SU-DHL-6 (cell line): ENCODE data around the gene ITSN1.
"Not testable (repeated sequence)": the region's sequence is repeated elsewhere in the genome, so short reads cannot be mapped to it uniquely, and the experiment has no call there.

Experiments
- H2AFZ ChIP-seq: fragments of 200-600 bp; sonication (generic); 2 replicates; pipeline ENCODE4 v1.6.1; 2014; ENCODE audit warnings: low read depth, mild to moderate bottlenecking, moderate library complexity, mixed read lengths, antibody characterized with exemption, low read length; ENCODE audit not compliant: severe bottlenecking
- H3F3A ChIP-seq: fragments of 200-600 bp; shearing (Covaris generic); 2 replicates; pipeline ENCODE4 v1.6.0; 2016; ENCODE audit warnings: antibody characterized with exemption, mild to moderate bottlenecking; ENCODE audit not compliant: insufficient read depth
- H3K27ac ChIP-seq: fragments of 200-600 bp; sonication (generic); 2 replicates; pipeline ENCODE4 v1.5.1; 2016; ENCODE audit warnings: low read depth, mild to moderate bottlenecking, low read length, moderate library complexity, mixed read lengths
- H3K27me3 ChIP-seq: fragments of 200-600 bp; sonication (generic), shearing (Covaris generic); 2 replicates; pipeline ENCODE4 v1.6.0; 2014; ENCODE audit warnings: mild to moderate bottlenecking, low read length
- H3K36me3 ChIP-seq: fragments of 200-600 bp; sonication (generic); 2 replicates; pipeline ENCODE4 v1.6.1; 2014; ENCODE audit warnings: mild to moderate bottlenecking, low read length, mixed read lengths
- H3K4me2 ChIP-seq: fragments of 300-600, 200-600 bp; shearing (Covaris generic), sonication (generic); 2 replicates; pipeline ENCODE4 v1.6.0; 2014; ENCODE audit warnings: low read length, low read depth, mild to moderate bottlenecking; ENCODE audit not compliant: poor library complexity, severe bottlenecking
- H3K4me3 ChIP-seq: fragments of 200-600 bp; sonication (generic); 2 replicates; pipeline ENCODE4 v1.5.1; 2014; ENCODE audit warnings: antibody characterized with exemption, low read length, mild to moderate bottlenecking, mixed read lengths; ENCODE audit not compliant: insufficient read depth, poor library complexity, severe bottlenecking
- H3K79me2 ChIP-seq: fragments of 200-600 bp; sonication (generic); 2 replicates; pipeline ENCODE4 v1.6.1; 2014; ENCODE audit warnings: mild to moderate bottlenecking, low read length, moderate library complexity; ENCODE audit not compliant: insufficient read depth
- H3K9ac ChIP-seq: fragments of 200-600 bp; sonication (generic); 2 replicates; pipeline ENCODE4 v1.7.0; 2014; ENCODE audit warnings: mild to moderate bottlenecking, low read length
- H3K9me2 ChIP-seq: fragments of 200-600 bp; sonication (generic); replicated peaks from 2 replicates; pipeline ENCODE4 v1.6.1; 2014; ENCODE audit warnings: low read length; ENCODE audit not compliant: insufficient read depth
- H3K9me3 ChIP-seq: fragments of 200-600 bp; sonication (generic); 2 replicates; pipeline ENCODE4 v1.6.1; 2014; ENCODE audit warnings: low read length, mixed read lengths; ENCODE audit not compliant: insufficient read depth
- H4K20me1 ChIP-seq: fragments of 200-600 bp; sonication (generic); 2 replicates; pipeline ENCODE4 v1.6.1; 2014; ENCODE audit warnings: low read depth, mild to moderate bottlenecking, antibody characterized with exemption, low read length, moderate library complexity, mixed read lengths
- EZH2phosphoT487 ChIP-seq: fragments of 200-600 bp; sonication (generic), shearing (Covaris generic); conservative IDR thresholded peaks from 2 replicates; pipeline ENCODE4 v1.6.1; 2018; ENCODE audit warnings: mild to moderate bottlenecking, antibody characterized with exemption, low read length, moderate library complexity, mixed read lengths
- TF ChIP-seq, protein P1 (sequence below): fragments of 200-600 bp; sonication (generic); IDR thresholded peaks from one replicate; pipeline ENCODE4 v1.5.1; 2017; ENCODE audit warnings: antibody characterized with exemption, mild to moderate bottlenecking, low read length, moderate library complexity; ENCODE audit not compliant: insufficient read depth, poor library complexity, severe bottlenecking

The ITSN1 gene

DNA sequence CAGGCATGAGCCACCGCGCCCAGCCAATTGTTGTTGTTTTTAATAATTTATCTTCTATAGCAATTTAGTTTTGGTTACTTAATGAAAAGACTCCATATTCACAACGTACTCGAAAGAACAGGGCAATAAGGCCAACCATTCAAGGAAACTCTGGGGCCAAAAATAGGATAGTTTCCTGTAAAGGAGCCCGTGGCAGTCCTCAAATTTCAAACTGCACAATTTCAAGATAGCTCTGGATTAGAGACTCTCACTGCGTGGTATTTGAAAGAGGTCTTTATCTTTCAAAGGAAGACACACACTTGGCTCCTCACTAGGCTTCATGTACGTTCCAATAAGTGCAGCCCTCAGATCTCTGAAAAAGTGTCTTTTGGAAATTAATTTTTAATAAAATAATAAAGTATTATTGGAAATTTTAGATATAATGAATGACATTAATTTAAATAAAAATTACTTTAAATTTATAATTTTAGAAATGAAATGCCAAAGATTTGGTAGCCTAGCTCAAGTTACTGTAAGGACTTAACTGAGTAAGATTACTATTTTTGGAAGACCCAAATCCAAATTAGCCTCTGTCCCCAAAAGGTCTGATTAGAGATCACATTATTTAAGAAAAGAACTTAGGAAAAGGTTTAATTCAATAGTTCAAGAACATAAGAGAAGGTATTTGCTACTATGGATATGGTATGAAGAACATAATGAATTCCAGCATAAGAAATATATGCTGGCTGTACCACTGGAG is 31.1 kb upstream of the ITSN1 start:
- Histone ChIP-seq H3K4me3 (no peak overlapping the region), H3K4me2 (no peak overlapping the region), H4K20me1 (no peaks in the 10 kb centered on the region), H3K9me3 (no peaks in the 10 kb centered on the region), H3K79me2 (no peaks in the 10 kb centered on the region), H3K27me3 (no peaks in the 10 kb centered on the region), H3K36me3 (no peaks in the 10 kb centered on the region), H2AFZ (no peak overlapping the region), H3K27ac (no peak overlapping the region), H3K9ac (no peak overlapping the region), H3K9me2 (no peaks in the 10 kb centered on the region), H3F3A (no peaks in the 10 kb centered on the region)
- no peak for TF ChIP-seq EZH2phosphoT487
- TF ChIP-seq, protein P1, sequence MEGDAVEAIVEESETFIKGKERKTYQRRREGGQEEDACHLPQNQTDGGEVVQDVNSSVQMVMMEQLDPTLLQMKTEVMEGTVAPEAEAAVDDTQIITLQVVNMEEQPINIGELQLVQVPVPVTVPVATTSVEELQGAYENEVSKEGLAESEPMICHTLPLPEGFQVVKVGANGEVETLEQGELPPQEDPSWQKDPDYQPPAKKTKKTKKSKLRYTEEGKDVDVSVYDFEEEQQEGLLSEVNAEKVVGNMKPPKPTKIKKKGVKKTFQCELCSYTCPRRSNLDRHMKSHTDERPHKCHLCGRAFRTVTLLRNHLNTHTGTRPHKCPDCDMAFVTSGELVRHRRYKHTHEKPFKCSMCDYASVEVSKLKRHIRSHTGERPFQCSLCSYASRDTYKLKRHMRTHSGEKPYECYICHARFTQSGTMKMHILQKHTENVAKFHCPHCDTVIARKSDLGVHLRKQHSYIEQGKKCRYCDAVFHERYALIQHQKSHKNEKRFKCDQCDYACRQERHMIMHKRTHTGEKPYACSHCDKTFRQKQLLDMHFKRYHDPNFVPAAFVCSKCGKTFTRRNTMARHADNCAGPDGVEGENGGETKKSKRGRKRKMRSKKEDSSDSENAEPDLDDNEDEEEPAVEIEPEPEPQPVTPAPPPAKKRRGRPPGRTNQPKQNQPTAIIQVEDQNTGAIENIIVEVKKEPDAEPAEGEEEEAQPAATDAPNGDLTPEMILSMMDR: no peak

DNA sequence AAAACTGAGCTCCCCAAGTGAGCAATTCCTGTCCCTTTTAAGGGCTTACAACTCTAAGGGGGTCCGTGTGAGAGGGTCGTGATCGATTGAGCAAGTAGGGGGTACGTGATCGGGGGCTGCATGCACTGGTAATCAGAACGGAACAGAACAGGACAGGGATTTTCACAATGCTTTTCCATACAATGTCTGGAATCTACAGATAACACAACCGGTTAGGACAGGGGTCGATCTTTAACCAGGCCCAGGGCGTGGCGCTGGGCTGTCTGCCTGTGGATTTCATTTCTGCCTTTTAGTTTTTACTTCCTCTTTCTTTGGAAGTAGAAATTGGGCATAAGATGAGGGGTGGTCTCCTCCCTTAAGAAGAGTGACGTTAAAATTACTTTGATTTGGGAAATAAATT is 24.7 kb upstream of the ITSN1 start:
- H3K4me3 ChIP-seq, H3K9me3 ChIP-seq, H3K27me3 ChIP-seq, H4K20me1 ChIP-seq, H2AFZ ChIP-seq, H3K4me2 ChIP-seq, H3K79me2 ChIP-seq, H3K27ac ChIP-seq, H3F3A ChIP-seq, H3K9me2 ChIP-seq, H3K36me3 ChIP-seq, H3K9ac ChIP-seq: not testable (repeated sequence)

DNA sequence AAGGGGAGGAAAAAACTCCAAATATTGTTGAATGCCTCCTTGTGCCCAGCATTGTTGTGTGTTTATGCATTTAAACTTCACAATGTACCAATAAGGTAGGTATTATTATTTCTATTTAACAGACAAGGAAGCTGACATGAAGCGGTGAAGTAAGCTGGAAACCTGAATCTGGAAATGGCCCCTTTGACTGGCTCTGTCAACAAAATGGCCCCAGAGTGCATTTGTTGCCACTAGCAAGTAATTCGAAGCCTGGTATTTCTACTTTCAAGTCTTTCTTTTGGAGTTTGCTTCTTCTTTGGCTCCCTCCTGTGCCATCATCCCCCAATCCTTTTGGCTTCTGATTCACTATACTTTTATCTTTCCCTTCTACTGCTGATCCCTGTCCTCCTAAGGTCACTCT is 23.9 kb upstream of the ITSN1 start:
- Histone ChIP-seq H4K20me1 (no peaks in the 10 kb centered on the region), H3K36me3 (no peaks in the 10 kb centered on the region; the same call in 1 of the 2 replicates), H3K27ac (no peak overlapping the region), H3K27me3 (no peaks in the 10 kb centered on the region), H3K9me2 (no peaks in the 10 kb centered on the region), H3K4me3 (no peak overlapping the region), H3K9ac (no peak overlapping the region), H3K79me2 (no peaks in the 10 kb centered on the region), H3K9me3 (no peaks in the 10 kb centered on the region), H2AFZ (no peak overlapping the region), H3K4me2 (no peak overlapping the region), H3F3A (peaks cover 5% of the 10 kb centered on the region; the same call in 1 of the 2 replicates)
- TF ChIP-seq EZH2phosphoT487: no peak
- TF ChIP-seq, protein P1: no peak

DNA sequence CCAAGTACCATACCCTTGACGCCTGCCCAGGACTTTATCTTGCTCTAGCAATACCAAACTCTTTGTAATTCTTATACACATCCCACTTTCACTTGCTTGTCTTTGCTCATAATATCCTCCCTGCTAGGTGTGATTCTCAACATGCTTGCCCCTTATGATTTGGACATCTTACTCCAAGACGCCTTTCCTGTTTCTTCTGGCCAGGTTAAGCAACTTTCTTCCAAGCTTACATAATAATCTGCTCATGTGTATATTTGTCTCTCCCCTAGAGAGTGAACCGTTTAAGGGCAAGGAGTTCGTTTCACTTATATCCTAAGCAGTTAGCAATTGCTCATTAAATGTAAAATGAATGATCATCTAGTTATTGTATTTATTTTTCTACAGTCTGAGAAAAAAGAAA is 22.6 kb upstream of the ITSN1 start:
- Histone ChIP-seq H3F3A (peaks cover 5% of the 10 kb centered on the region; the same call in 1 of the 2 replicates), H3K79me2 (no peaks in the 10 kb centered on the region), H3K27ac (no peak overlapping the region), H3K36me3 (peaks cover 2% of the 10 kb centered on the region; the same call in 1 of the 2 replicates), H3K4me2 (no peak overlapping the region), H3K9ac (no peak overlapping the region), H3K27me3 (no peaks in the 10 kb centered on the region), H2AFZ (no peak overlapping the region), H3K9me3 (no peaks in the 10 kb centered on the region), H3K9me2 (no peaks in the 10 kb centered on the region), H4K20me1 (no peaks in the 10 kb centered on the region), H3K4me3 (no peak overlapping the region)
- TF ChIP-seq, protein P1: no peak
- no peak for TF ChIP-seq EZH2phosphoT487
